Measurements from ENCODE around the gene NARF.
"Not testable (repeated sequence)": the region's sequence is repeated elsewhere in the genome, so short reads cannot be mapped to it uniquely, and the experiment has no call there.

NARF gene

DNA sequence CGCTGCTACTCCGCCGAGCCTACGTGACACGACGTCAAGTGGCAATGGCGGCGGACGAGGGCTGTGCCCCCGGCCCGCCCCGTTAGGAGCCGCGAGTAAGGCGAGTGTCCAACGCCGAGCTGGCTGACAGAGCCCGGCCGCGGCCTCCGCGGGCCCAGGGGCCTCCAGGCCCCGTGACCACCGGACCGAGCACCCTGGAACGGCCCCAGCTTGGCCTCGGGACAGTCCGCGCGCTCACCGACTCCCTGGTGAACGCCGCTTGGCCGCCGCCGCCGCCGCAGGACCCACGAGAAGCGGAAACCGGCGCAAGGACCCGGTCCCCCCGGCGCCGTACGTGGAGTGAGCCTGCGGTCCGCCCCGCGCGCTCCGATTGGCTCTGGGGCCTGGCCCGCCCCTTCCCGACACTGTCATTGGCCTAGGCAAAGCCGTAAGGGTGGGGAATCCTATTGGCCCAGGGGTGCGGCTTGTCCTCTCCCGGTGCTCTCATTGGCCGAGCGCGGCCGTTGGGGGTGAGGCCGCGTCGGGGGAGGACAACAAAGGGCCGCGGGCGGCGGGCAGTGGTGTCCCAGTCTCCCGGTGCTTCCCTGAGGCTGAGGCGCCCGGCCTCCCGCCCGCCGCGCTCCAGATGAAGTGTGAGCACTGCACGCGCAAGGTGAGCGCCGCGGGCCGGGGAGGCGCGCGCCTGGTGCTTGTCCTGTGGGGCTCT lies at the start of gene NARF:
NARF (plus strand) TSS at position 563 of the 706 bp plus-strand sequence; CDS start at position 626, 63 bp downstream.
- Histone ChIP-seq H3K9ac (ENCODE audit: low read length) (peak within 1 kb of the TSS; percentile 98), H3K36me3 (ENCODE audit: control insufficient read depth, insufficient read depth, low read length, severe bottlenecking) (peaks cover 20% of the 10 kb centered on the region), H3K9me3 (ENCODE audit: control insufficient read depth, low read length) (no peaks in the 10 kb centered on the region), H3K4me1 (ENCODE audit: control insufficient read depth, insufficient read depth, low read length) (peaks cover 13% of the 10 kb centered on the region), H3K4me3 (ENCODE audit: low read length) (peak within 1 kb of the TSS; percentile 96), H3K27me3 (replicated peaks; ENCODE audit: control insufficient read depth, insufficient read depth, low read length) (no peaks in the 10 kb centered on the region)
- peak; percentile 99 for DNase-seq (ENCODE audit: low read depth)

DNA sequence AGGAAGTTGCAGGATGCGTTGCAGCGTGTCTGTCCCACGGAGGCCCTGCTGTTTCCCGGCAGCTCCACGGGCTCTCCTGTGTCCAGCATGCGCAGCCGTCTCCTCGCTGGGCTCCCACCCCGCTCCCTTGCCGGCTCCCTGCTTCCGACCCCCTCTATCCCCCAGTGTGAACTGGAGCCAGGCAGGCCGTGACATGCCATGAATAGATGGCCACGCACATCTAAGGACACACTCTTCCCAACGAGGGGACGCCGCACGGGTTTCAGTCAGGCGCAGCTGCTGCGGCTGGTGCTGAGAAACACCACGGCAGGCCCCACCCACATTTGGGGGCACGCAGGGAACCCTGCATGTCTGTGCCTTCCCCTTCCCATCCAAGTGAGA lies 49.6 kb upstream of the NARF start:
- H3K4me3 ChIP-seq (ENCODE audit: low read length) = no peak overlapping the region
- no peaks in the 10 kb centered on the region for H3K27me3 ChIP-seq (replicated peaks; ENCODE audit: control insufficient read depth, insufficient read depth, low read length)
- DNase-seq (ENCODE audit: low read depth) = no peak

DNA sequence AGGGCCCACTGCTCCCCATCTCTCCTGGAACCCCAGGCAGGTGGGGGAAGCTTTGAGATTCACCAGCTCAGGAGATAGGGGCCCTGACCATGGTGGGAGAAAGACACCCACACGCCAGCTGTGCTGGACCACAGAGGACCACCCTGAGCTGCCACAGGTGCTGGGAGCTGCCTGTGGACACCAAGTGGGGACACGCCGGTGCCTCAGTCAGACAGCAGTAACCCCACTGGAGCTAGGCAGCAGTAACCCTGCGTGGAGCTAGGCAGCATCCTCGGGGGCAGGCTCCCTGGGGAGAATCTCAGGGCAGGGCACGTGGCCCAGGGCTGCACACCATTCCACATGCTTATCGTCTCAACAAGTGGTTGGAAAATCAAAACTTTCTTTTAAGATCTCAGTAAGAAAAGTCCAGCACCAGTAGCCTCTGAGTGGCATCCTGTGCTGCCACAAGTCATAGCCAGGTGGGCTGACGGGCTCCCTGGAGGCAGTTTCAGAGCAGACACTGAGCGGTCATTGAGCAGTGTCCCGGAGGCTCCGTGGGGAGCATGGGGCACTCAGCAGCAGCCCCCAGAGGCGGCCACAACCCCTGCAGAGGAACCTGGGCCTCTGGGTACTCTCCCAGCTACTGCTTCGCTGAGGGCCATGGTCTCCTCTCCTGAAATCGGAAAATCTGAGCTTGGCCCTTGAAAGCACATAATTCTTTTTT lies 48.4 kb upstream of the NARF start:
- Histone ChIP-seq H3K4me1 (ENCODE audit: control insufficient read depth, insufficient read depth, low read length) (peaks cover 4% of the 10 kb centered on the region), H3K9me3 (ENCODE audit: control insufficient read depth, low read length) (no peaks in the 10 kb centered on the region), H3K27me3 (replicated peaks; ENCODE audit: control insufficient read depth, insufficient read depth, low read length) (no peaks in the 10 kb centered on the region), H3K9ac (ENCODE audit: low read length) (no peak overlapping the region), H3K36me3 (ENCODE audit: control insufficient read depth, insufficient read depth, low read length, severe bottlenecking) (peaks cover 3% of the 10 kb centered on the region), H3K4me3 (ENCODE audit: low read length) (no peak overlapping the region)
- no peak for DNase-seq (ENCODE audit: low read depth)

More for the DNA sequence above, 49.6 kb upstream of the NARF start:
- Histone ChIP-seq H3K4me1 (ENCODE audit: control insufficient read depth, insufficient read depth, low read length) (no peaks in the 10 kb centered on the region), H3K36me3 (ENCODE audit: control insufficient read depth, insufficient read depth, low read length, severe bottlenecking) (peaks cover 4% of the 10 kb centered on the region), H3K9me3 (ENCODE audit: control insufficient read depth, low read length) (no peaks in the 10 kb centered on the region), H3K9ac (ENCODE audit: low read length) (no peak overlapping the region)

DNA sequence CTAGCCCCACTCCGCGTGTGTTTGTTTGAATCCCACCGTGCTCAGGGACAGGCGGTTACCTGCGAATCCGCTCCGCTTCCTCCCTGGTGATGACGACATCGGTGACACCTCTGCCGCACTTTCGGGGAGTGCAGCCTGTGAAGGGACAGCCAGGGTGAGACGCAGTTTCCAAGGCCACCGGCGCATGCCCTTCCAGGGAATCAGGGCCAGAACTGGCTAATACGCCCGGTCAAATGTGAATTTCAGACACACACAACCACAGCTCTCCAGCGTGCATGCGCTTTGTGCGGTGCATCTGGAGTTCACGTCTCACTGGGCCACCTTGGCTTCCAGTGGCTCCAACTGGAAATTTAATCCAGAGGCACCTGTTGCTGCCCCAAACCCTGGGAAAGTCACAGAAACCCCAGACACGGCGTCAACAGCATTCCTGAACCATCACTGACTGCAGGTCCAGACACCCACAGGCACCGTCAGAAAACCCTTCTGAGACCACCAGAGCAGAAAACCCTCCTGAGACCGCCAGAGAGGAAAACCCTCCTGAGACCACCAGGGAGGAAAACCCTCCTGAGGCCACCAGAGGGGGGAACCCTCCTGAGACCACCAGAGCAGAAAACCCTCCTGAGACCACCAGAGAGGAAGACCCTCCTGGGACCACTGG lies 47.0 kb upstream of the NARF start:
- H3K9me3 ChIP-seq (ENCODE audit: control insufficient read depth, low read length) = no peaks in the 10 kb centered on the region
- H3K9ac ChIP-seq (ENCODE audit: low read length) = no peak overlapping the region
- peaks cover 3% of the 10 kb centered on the region for H3K36me3 ChIP-seq (ENCODE audit: control insufficient read depth, insufficient read depth, low read length, severe bottlenecking)
- no peak overlapping the region for H3K4me3 ChIP-seq (ENCODE audit: low read length)
- no peaks in the 10 kb centered on the region for H3K27me3 ChIP-seq (replicated peaks; ENCODE audit: control insufficient read depth, insufficient read depth, low read length)
- peaks cover 4% of the 10 kb centered on the region for H3K4me1 ChIP-seq (ENCODE audit: control insufficient read depth, insufficient read depth, low read length)
- no peak for DNase-seq (ENCODE audit: low read depth)

DNA sequence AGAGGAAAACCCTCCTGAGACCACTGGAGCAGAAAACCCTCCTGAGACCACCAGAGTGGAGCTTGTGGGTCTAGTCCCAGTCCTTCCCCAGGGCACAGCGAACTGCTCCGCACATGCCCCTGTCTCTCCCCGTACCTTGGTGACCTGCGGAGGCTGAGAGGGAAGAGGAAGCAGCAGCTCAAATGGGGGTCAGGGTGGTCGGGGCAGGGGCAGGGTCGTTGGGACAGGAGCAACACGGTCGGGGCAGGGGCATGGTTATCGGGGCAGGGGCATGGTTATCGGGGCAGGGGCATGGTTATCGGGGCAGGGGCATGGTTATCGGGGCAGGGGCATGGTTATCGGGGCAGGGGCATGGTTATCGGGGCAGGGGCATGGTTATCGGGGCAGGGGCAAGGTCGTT lies 46.5 kb upstream of the NARF start:
- H3K36me3 ChIP-seq (ENCODE audit: control insufficient read depth, insufficient read depth, low read length, severe bottlenecking); H3K9ac ChIP-seq (ENCODE audit: low read length); H3K27me3 ChIP-seq (replicated peaks; ENCODE audit: control insufficient read depth, insufficient read depth, low read length); H3K4me1 ChIP-seq (ENCODE audit: control insufficient read depth, insufficient read depth, low read length); H3K9me3 ChIP-seq (ENCODE audit: control insufficient read depth, low read length); DNase-seq (ENCODE audit: low read depth); H3K4me3 ChIP-seq (ENCODE audit: low read length): not testable (repeated sequence)

DNA sequence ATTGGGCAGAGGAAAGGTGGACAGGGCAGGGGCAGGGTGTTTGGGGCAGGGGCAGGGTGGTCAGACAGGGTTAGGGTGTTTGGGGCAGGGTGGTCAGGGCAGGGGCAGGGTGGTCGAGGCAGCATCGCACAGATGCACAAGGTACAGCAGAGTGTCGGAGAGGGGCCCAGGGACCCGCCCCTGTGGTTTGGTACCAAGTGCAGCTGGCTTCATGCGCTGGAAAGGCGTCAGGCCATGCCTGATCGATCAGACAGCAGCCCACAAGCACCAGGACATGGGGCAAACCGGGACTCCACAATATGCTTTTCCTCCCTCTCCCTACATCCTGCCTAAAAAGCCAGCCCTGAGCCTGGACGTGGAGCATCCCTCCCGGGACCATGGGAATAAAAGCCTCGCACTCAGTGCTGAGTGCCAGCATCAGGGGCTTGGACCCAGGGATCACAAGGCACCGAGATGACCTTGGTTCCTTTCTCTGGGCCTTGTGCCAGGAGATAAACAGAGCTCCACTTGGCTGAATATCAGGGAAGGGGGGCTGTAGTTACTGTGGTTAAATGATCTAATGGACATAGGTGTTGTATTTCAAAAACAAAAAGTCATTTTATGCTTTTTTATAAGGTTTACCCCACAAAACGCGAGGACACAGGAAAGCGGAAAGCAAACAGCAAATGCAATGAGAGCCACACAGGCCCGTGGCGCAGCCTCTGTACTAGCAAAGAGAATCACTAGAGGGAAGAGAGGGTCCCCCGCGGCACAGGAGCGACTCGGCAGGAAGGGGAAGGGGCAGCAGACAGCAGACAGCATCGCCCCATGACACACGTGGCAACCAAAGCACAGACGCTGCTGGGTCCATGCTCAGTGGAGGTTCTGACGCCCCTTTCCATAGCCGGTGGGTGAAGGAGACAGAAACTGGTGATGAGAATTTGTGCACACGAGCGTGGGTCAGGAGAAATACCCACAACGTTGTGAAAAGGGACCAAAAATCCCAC lies 45.7 kb upstream of the NARF start:
- no peak overlapping the region for H3K4me3 ChIP-seq (ENCODE audit: low read length)

DNA sequence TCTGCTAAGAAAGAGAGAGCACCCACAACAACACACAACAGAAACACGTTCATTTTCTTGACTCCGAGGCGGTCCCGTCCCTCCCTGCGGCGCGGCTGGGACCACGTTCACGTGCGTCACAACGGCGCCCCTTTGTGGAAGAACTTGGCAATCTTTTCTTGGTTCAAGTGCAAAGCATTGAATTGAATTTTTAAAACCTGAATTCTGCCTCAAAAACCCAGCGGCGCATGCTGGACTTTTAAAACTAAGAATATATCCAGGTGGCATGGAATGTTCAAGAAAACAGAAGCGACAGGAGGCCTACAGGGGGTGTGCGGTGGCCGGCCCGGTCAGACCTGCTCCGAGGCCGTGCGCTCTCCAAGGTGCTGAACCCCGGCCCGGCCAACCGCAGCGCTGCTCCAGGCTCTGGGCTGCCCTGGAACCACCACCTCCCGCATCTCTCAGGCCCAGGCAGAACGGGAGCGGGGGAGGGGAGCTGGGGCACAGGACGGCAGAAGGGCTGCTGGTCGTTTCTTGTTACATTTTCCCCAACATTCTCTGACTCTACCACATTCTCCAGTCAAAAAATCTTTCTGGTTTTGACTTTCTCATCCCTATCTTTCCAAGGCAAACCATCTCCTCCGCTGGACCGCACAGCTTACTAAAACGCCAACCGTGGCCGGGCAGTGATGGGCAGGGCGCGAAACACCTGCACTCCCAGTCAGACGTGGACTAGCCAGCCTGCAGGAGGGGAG lies 43.8 kb upstream of the NARF start:
- Histone ChIP-seq H3K36me3 (ENCODE audit: control insufficient read depth, insufficient read depth, low read length, severe bottlenecking) (peaks cover 3% of the 10 kb centered on the region), H3K4me3 (ENCODE audit: low read length) (no peak overlapping the region), H3K27me3 (replicated peaks; ENCODE audit: control insufficient read depth, insufficient read depth, low read length) (no peaks in the 10 kb centered on the region), H3K9ac (ENCODE audit: low read length) (no peak overlapping the region), H3K9me3 (ENCODE audit: control insufficient read depth, low read length) (no peaks in the 10 kb centered on the region), H3K4me1 (ENCODE audit: control insufficient read depth, insufficient read depth, low read length) (peaks cover 17% of the 10 kb centered on the region)
- DNase-seq (ENCODE audit: low read depth) = peak; percentile 89

More for the DNA sequence above, 45.7 kb upstream of the NARF start:
- no peaks in the 10 kb centered on the region for H3K9me3 ChIP-seq (ENCODE audit: control insufficient read depth, low read length)
- no peaks in the 10 kb centered on the region for H3K27me3 ChIP-seq (replicated peaks; ENCODE audit: control insufficient read depth, insufficient read depth, low read length)
- no peak overlapping the region for H3K9ac ChIP-seq (ENCODE audit: low read length)
- no peak for DNase-seq (ENCODE audit: low read depth)
- H3K4me1 ChIP-seq (ENCODE audit: control insufficient read depth, insufficient read depth, low read length) = peaks cover 8% of the 10 kb centered on the region
- peaks cover 3% of the 10 kb centered on the region for H3K36me3 ChIP-seq (ENCODE audit: control insufficient read depth, insufficient read depth, low read length, severe bottlenecking)

DNA sequence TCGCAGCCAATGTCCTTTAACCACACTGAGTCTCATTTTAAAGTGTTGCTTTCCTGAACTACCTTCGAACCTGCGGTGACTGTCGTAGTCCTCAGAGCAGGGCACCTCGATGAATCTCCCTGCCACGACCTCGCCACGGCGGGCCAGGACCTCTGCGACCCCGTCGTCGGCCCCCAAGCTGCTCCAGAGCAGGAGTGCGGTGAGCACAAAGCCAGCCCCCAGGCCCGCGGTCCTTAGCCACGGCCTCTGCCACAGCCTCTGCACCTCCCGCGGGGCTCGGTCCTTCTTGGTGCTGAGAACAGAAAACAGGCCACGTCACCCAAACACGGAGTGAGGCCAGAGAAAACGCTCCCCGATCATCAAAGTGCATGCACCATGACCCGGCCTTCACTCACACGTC lies 43.2 kb upstream of the NARF start:
- DNase-seq (ENCODE audit: low read depth) = no peak
- H3K9ac ChIP-seq (ENCODE audit: low read length) = no peak overlapping the region
- H3K4me3 ChIP-seq (ENCODE audit: low read length) = no peak overlapping the region
- peaks cover 17% of the 10 kb centered on the region for H3K4me1 ChIP-seq (ENCODE audit: control insufficient read depth, insufficient read depth, low read length)
- peaks cover 3% of the 10 kb centered on the region for H3K36me3 ChIP-seq (ENCODE audit: control insufficient read depth, insufficient read depth, low read length, severe bottlenecking)
- no peaks in the 10 kb centered on the region for H3K27me3 ChIP-seq (replicated peaks; ENCODE audit: control insufficient read depth, insufficient read depth, low read length)
- no peaks in the 10 kb centered on the region for H3K9me3 ChIP-seq (ENCODE audit: control insufficient read depth, low read length)

DNA sequence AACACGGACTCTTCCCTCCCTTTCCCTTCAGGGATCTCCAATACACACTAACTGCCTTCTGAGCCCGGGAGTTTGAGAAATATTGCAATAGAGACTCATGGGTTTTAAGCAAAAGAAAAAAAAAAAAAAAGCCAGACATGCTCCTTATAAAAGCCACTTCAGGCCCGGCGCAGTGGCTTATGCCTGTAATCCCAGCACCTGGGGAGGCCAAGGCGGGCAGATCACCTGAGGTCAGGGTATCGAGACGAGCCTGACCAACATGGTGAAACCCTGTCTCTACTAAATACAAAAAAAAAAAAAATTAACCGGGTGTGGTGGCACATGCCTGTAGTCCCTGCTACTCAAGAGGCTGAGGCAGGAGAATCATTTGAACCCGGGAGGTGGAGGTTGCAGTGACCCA lies 42.8 kb upstream of the NARF start:
- Histone ChIP-seq H3K4me3 (ENCODE audit: low read length) (no peak overlapping the region), H3K9me3 (ENCODE audit: control insufficient read depth, low read length) (no peaks in the 10 kb centered on the region), H3K27me3 (replicated peaks; ENCODE audit: control insufficient read depth, insufficient read depth, low read length) (no peaks in the 10 kb centered on the region), H3K4me1 (ENCODE audit: control insufficient read depth, insufficient read depth, low read length) (peaks cover 17% of the 10 kb centered on the region), H3K36me3 (ENCODE audit: control insufficient read depth, insufficient read depth, low read length, severe bottlenecking) (peaks cover 3% of the 10 kb centered on the region), H3K9ac (ENCODE audit: low read length) (no peak overlapping the region)
- DNase-seq (ENCODE audit: low read depth) = no peak

DNA sequence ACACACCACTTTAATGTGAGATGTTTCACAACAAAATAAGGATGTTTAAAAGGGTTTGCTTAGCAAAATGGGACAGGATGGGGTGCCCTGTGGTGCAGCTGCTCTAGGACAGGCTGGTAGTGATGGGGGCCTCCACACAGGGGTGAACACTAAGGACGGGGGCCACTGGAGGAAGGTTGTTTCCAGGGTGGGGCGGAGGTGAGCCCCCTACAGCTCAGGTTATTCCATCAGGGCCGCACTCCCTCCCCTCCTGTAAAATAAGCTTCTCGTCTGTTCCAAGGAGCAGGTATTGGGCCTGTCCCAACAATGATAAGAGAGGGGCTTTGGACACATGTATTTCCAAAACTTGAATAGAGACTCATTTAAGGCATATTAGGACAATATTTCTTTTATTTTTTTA lies 42.3 kb upstream of the NARF start:
- H3K4me1 ChIP-seq (ENCODE audit: control insufficient read depth, insufficient read depth, low read length) = peaks cover 17% of the 10 kb centered on the region
- H3K9ac ChIP-seq (ENCODE audit: low read length) = no peak overlapping the region
- no peaks in the 10 kb centered on the region for H3K9me3 ChIP-seq (ENCODE audit: control insufficient read depth, low read length)
- DNase-seq (ENCODE audit: low read depth) = no peak
- H3K4me3 ChIP-seq (ENCODE audit: low read length) = no peak overlapping the region
- H3K27me3 ChIP-seq (replicated peaks; ENCODE audit: control insufficient read depth, insufficient read depth, low read length) = no peaks in the 10 kb centered on the region
- H3K36me3 ChIP-seq (ENCODE audit: control insufficient read depth, insufficient read depth, low read length, severe bottlenecking) = peaks cover 3% of the 10 kb centered on the region

Data from adipocyte (in vitro differentiated cells).